ENCODE data around the gene USH1C.

The USH1C gene

DNA sequence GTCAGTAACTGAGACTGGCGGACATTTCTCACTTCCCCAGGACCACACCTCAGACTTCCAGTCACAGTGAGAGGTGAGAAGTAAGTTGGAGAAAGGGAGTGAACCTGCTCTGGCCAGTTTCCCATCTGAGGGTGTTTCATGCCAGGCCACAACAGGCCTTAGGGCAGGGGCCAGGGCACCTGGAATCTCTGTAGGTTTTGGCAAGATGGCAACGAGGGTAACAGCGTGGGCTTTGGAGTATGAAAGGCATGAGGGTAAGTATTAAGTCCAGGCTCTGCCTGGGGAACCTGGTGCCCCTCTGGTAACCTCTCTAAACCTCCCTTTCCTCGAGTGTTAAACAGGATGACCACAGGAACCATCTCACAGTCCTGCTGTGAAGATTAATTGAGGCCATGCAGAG, 39.1 kb downstream of the USH1C start:
- Mint-ChIP-seq H3K27ac (no peak overlapping the region), H3K4me1 (peaks cover 8% of the 10 kb centered on the region), H3K4me3 (no peak overlapping the region), H3K27me3 (ENCODE audit: low read depth, poor library complexity) (peaks cover 19% of the 10 kb centered on the region), H3K36me3 (ENCODE audit: low read depth) (no peaks in the 10 kb centered on the region), H3K9me3 (no peaks in the 10 kb centered on the region)
- DNase-seq = no peak
- TF ChIP-seq, protein P1, sequence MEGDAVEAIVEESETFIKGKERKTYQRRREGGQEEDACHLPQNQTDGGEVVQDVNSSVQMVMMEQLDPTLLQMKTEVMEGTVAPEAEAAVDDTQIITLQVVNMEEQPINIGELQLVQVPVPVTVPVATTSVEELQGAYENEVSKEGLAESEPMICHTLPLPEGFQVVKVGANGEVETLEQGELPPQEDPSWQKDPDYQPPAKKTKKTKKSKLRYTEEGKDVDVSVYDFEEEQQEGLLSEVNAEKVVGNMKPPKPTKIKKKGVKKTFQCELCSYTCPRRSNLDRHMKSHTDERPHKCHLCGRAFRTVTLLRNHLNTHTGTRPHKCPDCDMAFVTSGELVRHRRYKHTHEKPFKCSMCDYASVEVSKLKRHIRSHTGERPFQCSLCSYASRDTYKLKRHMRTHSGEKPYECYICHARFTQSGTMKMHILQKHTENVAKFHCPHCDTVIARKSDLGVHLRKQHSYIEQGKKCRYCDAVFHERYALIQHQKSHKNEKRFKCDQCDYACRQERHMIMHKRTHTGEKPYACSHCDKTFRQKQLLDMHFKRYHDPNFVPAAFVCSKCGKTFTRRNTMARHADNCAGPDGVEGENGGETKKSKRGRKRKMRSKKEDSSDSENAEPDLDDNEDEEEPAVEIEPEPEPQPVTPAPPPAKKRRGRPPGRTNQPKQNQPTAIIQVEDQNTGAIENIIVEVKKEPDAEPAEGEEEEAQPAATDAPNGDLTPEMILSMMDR (IDR thresholded peaks at IDR 0.05) = no peak

DNA sequence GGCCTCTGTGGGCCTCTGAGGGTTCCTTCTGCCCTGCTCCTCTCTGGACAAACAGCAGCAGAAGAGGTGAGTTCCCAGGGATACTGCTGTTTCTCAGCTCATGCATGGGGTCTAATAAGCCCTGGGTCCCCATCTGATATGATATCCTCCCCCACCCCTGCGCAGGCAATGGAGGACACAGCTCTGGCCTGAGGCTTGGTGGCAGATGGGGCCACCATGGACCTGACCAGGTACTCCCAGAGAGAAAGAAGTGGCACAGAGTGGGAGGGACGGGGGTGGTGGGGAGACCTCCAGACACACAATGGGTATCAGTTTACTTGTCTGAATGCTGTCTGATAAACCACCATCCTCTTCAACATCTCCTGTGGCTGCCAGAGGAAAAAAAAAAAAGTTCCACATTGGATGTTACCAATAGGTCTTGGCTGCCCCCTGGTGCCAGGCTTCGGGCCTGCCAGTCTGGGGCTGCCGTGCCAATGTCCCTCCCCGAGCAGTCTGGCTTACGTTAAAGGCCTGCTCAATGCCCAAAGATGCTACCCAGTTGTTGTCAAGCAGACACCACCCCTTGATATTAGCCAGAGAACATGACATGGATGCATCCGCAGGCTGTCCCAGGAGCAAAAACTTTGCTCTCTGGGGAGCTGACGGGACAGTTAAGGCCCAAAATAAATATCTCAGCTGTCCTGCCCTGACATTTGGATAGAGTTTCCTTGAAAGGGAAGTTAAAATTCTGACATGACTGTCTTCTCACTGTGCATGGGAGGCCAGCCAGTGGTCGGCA, 39.7 kb downstream of the USH1C start:
- DNase-seq = peak; percentile 86
- Mint-ChIP-seq H3K4me3 (no peak overlapping the region), H3K27me3 (ENCODE audit: low read depth, poor library complexity) (peaks cover 22% of the 10 kb centered on the region), H3K4me1 (peaks cover 8% of the 10 kb centered on the region), H3K9me3 (no peaks in the 10 kb centered on the region), H3K27ac (no peak overlapping the region), H3K36me3 (ENCODE audit: low read depth) (no peaks in the 10 kb centered on the region)
- TF ChIP-seq, protein P1 (IDR thresholded peaks at IDR 0.05) = peak; percentile 92

DNA sequence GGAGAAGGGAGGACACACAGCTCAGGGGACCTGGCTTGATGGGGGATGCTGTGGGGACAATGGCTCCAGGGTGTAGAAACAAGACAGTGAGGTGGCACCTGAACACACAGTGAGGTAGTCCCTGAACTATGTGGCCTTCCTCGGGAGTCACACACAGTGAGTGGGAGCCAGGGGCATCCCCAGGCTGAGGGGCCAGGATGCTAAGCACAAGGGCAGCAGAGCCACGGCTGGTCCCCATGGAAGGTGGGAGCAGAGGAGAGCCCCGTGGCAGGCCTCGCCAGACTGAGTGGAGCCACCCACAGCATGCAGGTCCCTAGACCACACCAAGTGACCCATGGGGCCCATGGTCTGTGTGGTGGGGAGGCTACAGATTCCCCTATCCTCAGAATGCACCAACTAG, 41.6 kb downstream of the USH1C start:
- H3K36me3 Mint-ChIP-seq (ENCODE audit: low read depth) = no peaks in the 10 kb centered on the region

DNA sequence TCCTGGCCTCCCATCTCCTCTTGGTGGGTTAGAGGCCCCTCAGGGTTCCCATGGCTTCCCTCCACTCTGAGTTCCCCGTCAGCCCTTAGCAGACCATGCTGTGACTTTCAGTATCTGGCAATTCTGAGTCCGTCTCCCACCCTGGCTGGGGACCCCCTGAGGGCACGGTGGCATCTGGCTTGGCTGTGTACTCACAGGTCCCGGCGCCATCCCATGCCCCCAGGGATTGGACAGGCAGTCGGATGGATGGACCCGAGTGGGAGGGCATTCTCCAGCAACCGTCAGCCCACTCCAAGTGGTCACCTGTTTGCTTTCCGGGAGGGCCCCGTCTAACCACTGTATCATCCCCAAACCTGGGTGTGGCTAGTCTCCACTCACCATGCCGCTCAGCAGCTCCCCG, 43.5 kb downstream of the USH1C start:
- DNase-seq = no peak
- peaks cover 15% of the 10 kb centered on the region for H3K27me3 Mint-ChIP-seq (ENCODE audit: low read depth, poor library complexity)
- H3K36me3 Mint-ChIP-seq (ENCODE audit: low read depth) = no peaks in the 10 kb centered on the region
- no peaks in the 10 kb centered on the region for H3K9me3 Mint-ChIP-seq
- TF ChIP-seq, protein P1 (IDR thresholded peaks at IDR 0.05) = no peak
- H3K4me1 Mint-ChIP-seq = peaks cover 8% of the 10 kb centered on the region
- no peak overlapping the region for H3K27ac Mint-ChIP-seq
- H3K4me3 Mint-ChIP-seq = no peak overlapping the region

More for the DNA sequence above, 41.6 kb downstream of the USH1C start:
- Mint-ChIP-seq H3K27ac (no peak overlapping the region), H3K4me3 (no peak overlapping the region), H3K9me3 (no peaks in the 10 kb centered on the region), H3K27me3 (ENCODE audit: low read depth, poor library complexity) (peaks cover 21% of the 10 kb centered on the region), H3K4me1 (peaks cover 8% of the 10 kb centered on the region)
- DNase-seq = no peak
- TF ChIP-seq, protein P1 (IDR thresholded peaks at IDR 0.05) = no peak

DNA sequence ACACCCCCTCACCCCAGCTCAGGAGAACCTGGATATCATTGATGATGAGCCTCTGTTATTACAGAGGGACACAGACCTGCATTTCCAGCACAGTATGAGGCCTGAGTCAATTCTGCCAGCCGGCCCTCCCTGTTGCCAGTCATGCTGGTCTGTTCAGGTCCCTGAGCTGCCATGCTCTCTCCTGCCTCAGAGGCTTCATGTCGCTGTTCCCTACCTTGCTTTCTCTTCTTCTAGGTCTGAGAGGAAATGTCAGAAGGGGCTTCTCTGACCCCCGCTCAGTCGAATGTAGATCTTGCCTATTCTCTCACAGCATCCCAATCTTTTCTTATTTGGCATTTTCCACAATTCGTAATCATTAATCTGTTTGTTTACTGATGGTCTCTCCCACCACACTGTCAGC, 45.7 kb downstream of the USH1C start:
- Mint-ChIP-seq H3K9me3 (no peaks in the 10 kb centered on the region), H3K4me1 (peaks cover 4% of the 10 kb centered on the region), H3K27me3 (ENCODE audit: low read depth, poor library complexity) (peaks cover 20% of the 10 kb centered on the region), H3K36me3 (ENCODE audit: low read depth) (no peaks in the 10 kb centered on the region), H3K4me3 (no peak overlapping the region), H3K27ac (no peak overlapping the region)
- TF ChIP-seq, protein P1 (IDR thresholded peaks at IDR 0.05) = peak; percentile 53
- DNase-seq = peak; percentile 30

DNA sequence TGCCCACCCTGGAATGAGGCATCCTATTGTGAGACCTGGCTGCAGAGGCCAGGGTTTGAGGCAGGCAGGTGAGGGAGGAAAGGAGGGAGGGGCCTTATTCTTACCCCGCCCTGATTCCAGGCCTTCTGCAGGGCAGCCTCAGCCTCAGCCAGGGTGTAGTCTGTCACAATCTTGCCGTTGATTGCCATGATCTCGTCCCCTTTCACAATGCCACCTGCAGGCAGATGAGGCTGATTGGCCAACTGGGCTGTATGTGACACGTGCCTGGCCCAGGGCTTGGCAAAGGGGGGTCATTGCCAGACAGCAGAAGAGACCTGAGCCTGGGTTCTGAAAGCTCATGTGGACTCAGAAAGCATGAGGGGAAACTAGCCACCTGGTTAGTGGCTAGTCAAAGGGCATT, 46.2 kb downstream of the USH1C start:
- Mint-ChIP-seq H3K27ac (no peak overlapping the region), H3K4me1 (peaks cover 6% of the 10 kb centered on the region), H3K4me3 (no peak overlapping the region), H3K9me3 (no peaks in the 10 kb centered on the region), H3K27me3 (ENCODE audit: low read depth, poor library complexity) (peaks cover 20% of the 10 kb centered on the region), H3K36me3 (ENCODE audit: low read depth) (no peaks in the 10 kb centered on the region)
- TF ChIP-seq, protein P1 (IDR thresholded peaks at IDR 0.05) = no peak
- no peak for DNase-seq

Measured in nephron progenitor cell (in vitro differentiated cells).